AG04450 (cell line): ENCODE measurements around the gene DBP. TPM values are rescaled to one million over a fixed set of nuclear protein-coding genes. Genes with fewer than 3 reads are reported as not detected.

Experiments
- CTCF ChIA-PET: fragments of 300-600, 350-600 bp; formaldehyde crosslinking; extraction: SDS; loops from one replicate; lab custom pipeline; 2022; ENCODE audit warnings: antibody characterized with exemption, inconsistent platforms; lab: Charles Lee
- POLR2A ChIA-PET: fragments of 350-600 bp; formaldehyde crosslinking; extraction: SDS; loops from one replicate; lab custom pipeline; 2021; ENCODE audit warnings: antibody characterized with exemption, inconsistent platforms; lab: Yijun Ruan, JAX
- DNase-seq: peaks from one replicate; pipeline ENCODE4 v3.0.0-alpha.2; 2011; ENCODE audit warnings: low read depth, low spot score
- H3K27ac ChIP-seq: one replicate; pipeline ENCODE4 v1.5.1; 2012; ENCODE audit warnings: low read depth, low read length, control low read depth
- H3K27me3 ChIP-seq: one replicate; pipeline ENCODE4 v1.6.0; 2012; ENCODE audit warnings: low read length; ENCODE audit not compliant: control insufficient read depth, insufficient read depth
- H3K4me3 ChIP-seq: 2 replicates; pipeline ENCODE4 v1.5.1; 2011; ENCODE audit warnings: mild to moderate bottlenecking, low read depth, low read length, control low read depth
- H3K9me3 ChIP-seq: 2 replicates; pipeline ENCODE4 v1.5.1; 2012; ENCODE audit warnings: low read length; ENCODE audit not compliant: control insufficient read depth, insufficient read depth
- CTCF ChIP-seq: IDR thresholded peaks from 2 replicates; pipeline ENCODE4 v1.5.1; 2011; ENCODE audit warnings: low read depth, low read length, control low read depth, inconsistent platforms
- polyA plus RNA-seq: library from polyadenylated mRNA; depleted of rRNA; stranded (reverse); fragments of >200 nt; gene quantifications from 2 replicates; pipeline ENCODE4 v1.2.3, GENCODE V29; 2011

DBP gene
- polyA plus RNA-seq, 1 experiment, result 4.0 TPM

GRCh38 chr19:48618278-48618915, 18.8 kb downstream of the DBP start:
- Histone ChIP-seq H3K9me3 (no peaks in the 10 kb centered on the region; the same call in 1 of the 2 replicates), H3K4me3 (peak overlapping the region; percentile 97), H3K27me3 (no peaks in the 10 kb centered on the region), H3K27ac (peak overlapping the region; percentile 86)
- CTCF ChIA-PET, result interaction anchor here (0.7 to 1.2 kb wide), 4 partner anchors 9 to 30 kb away, joined by 3 to 5 read pairs (median 4); no protein-coding TSS in a partner anchor
- TF ChIP-seq CTCF, result no peak
- POLR2A ChIA-PET, result interaction anchor here (0.6 to 1.6 kb wide), 15 partner anchors 9 to 375 kb away, joined by 3 to 25 read pairs (median 5); partner anchors contain the start of genes CA11 and RUVBL2
- no peak for DNase-seq

GRCh38 chr19:48617146-48617937, 19.8 kb downstream of the DBP start:
- CTCF ChIA-PET, result interaction anchor here (0.6 to 0.8 kb wide), 3 partner anchors 8 to 112 kb away, joined by 3 to 7 read pairs (median 3); no protein-coding TSS in a partner anchor
- POLR2A ChIA-PET, result interaction anchor here (0.8 kb wide), 2 partner anchors 9 to 12 kb away, joined by 3 read pairs; no protein-coding TSS in a partner anchor

GRCh38 chr19:48616491-48617056, 20.6 kb downstream of the DBP start:
- Histone ChIP-seq H3K9me3 (no peaks in the 10 kb centered on the region; the same call in 1 of the 2 replicates), H3K4me3 (peak overlapping the region; percentile 97), H3K27me3 (no peaks in the 10 kb centered on the region), H3K27ac (no peak overlapping the region)
- CTCF ChIA-PET, result no interaction called here
- TF ChIP-seq CTCF, result no peak
- no peak for DNase-seq
- POLR2A ChIA-PET, result interaction anchor here (0.6 kb wide), 1 partner anchor 280 kb away, joined by 3 read pairs; no protein-coding TSS in a partner anchor

More at GRCh38 chr19:48617146-48617937, 19.8 kb downstream of the DBP start:
- H3K27ac ChIP-seq, result peak overlapping the region; percentile 21
- no peak for TF ChIP-seq CTCF
- no peaks in the 10 kb centered on the region for H3K27me3 ChIP-seq
- H3K9me3 ChIP-seq, result no peaks in the 10 kb centered on the region; the same call in 1 of the 2 replicates
- DNase-seq, result no peak
- H3K4me3 ChIP-seq, result peak overlapping the region; percentile 97

- POLR2A ChIA-PET, result interaction anchor here (0.6 to 0.7 kb wide), 2 partner anchors 32 to 280 kb away, joined by 3 read pairs; no protein-coding TSS in a partner anchor
These were observed 21.1 kb downstream of the DBP start for GRCh38 chr19:48616041-48616436.

More at GRCh38 chr19:48616041-48616436, 21.1 kb downstream of the DBP start:
- H3K27me3 ChIP-seq, result no peaks in the 10 kb centered on the region
- H3K27ac ChIP-seq, result no peak overlapping the region
- H3K9me3 ChIP-seq, result no peaks in the 10 kb centered on the region; the same call in 1 of the 2 replicates
- no peak for TF ChIP-seq CTCF
- no peak for DNase-seq
- no peak overlapping the region for H3K4me3 ChIP-seq
- CTCF ChIA-PET, result no interaction called here
